Activated CD8-positive, alpha-beta memory T cell treated with anti-CD3 and anti-CD28 coated beads for 36 hours (primary cell): ENCODE results near the gene ARL1. TPM values are rescaled to one million over a fixed set of nuclear protein-coding genes. Genes with fewer than 3 reads are reported as not detected.

Experiments used
- CTCF ChIA-PET: fragments of 350-600 bp; sonication (Branson Sonifier 250); formaldehyde crosslinking; loops from one replicate; lab custom pipeline; 2021; ENCODE audit warnings: antibody characterized with exemption; lab: Charles Lee
- POLR2A ChIA-PET: fragments of 350-600 bp; sonication (Branson Sonifier 250); formaldehyde crosslinking; loops from one replicate; lab custom pipeline; 2021; ENCODE audit warnings: antibody characterized with exemption; lab: Charles Lee
- total RNA-seq, 2 experiments: library from RNA; stranded (reverse); gene quantifications; one replicate each; pipeline ENCODE4 v1.2.3, GENCODE V29; 2021

ARL1 gene
- total RNA-seq, 2 experiments from 2014 or later = 66.1 to 86.3 TPM

DNA sequence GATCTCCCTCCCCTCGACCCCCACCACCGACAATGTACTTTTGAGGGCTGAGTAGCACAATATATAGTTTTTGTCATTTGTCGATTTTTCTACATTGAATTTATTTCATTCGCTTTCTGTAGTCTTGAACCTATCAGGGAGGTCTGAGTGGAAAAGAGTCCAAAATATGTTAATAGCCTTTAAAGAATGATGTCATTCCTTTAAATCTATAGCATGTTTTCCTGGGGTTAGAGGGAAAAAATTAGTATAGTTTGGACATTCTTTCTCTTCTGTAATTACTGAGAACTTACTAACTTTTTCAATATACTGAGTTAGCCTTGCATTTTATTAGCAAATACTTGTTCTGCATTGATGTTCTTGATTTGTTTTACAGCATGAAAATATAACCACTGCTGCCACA is 55.9 kb downstream of the ARL1 start:
- ChIA-PET POLR2A (no interaction called here), CTCF (interaction anchor here (0.7 kb wide), 1 partner anchor 531 kb away, joined by 3 read pairs; no protein-coding TSS in a partner anchor)

DNA sequence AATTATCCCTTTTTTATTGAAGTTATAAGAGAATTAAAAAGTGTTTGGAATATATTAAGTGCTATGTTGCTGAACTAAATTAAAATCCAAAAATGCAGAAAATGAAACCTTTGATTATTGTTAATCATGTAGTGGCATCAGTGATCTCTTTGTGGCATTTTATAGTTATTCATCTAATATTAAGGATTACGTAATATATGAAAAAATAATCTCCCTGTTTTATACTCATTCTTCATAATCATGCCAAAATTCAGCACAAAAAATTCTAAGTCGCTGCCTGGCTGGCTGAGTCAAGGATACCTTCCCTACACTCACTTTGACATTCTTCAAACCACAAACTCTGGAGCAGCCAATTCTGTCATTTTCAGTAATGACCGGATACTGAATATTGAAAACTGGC is 63.7 kb downstream of the ARL1 start:
- ChIA-PET CTCF (no interaction called here), POLR2A (no interaction called here)

Other genes starting within 250 kb of the ARL1 start
- not detected for gene SLC5A8, start 197.5 kb downstream of the ARL1 start, total RNA-seq
- gene UTP20, start 127.7 kb downstream of the ARL1 start, total RNA-seq = 10 to 100 TPM; 54.8 to 58.0 TPM
- gene SPIC, start 67.6 kb upstream of the ARL1 start, total RNA-seq = not detected
- gene MYBPC1, start 187.2 kb upstream of the ARL1 start, total RNA-seq = not detected